Measurements from ENCODE around the gene PRKG1.

GRCh38 chr10:51980752-51981151 is 906.5 kb downstream of the PRKG1 start:
- TF ChIP-seq SUZ12 (IDR thresholded peaks at IDR 0.05; ENCODE audit: low read length) (no peak), RFX5 (IDR thresholded peaks at IDR 0.05; ENCODE audit: borderline replicate concordance, low read depth, low read length) (no peak), CTCF (IDR thresholded peaks at IDR 0.05; ENCODE audit: control extremely low read depth in 1 of 3, insufficient read depth in 1 of 3, low read depth in 1 of 3, low read length in 3 of 3) (no peak), EP300 (IDR thresholded peaks at IDR 0.05; ENCODE audit: borderline replicate concordance in 1 of 2, low read depth in 2 of 2, low read length in 2 of 2) (no peak), GTF2F1 (IDR thresholded peaks at IDR 0.05; ENCODE audit: borderline replicate concordance, low read depth, low read length) (no peak), EZH2 (IDR thresholded peaks at IDR 0.05; ENCODE audit: low read depth, low read length, severe bottlenecking) (no peak), SRF (IDR thresholded peaks at IDR 0.05; ENCODE audit: low read depth, low read length) (no peak), POLR2AphosphoS5 (IDR thresholded peaks at IDR 0.05; ENCODE audit: low read depth, low read length) (no peak)

Measured in H1 (cell line).